Measurements from ENCODE around the gene TCF15.
"Not testable (repeated sequence)": the region's sequence is repeated elsewhere in the genome, so short reads cannot be mapped to it uniquely, and the experiment has no call there.

Gene TCF15

DNA sequence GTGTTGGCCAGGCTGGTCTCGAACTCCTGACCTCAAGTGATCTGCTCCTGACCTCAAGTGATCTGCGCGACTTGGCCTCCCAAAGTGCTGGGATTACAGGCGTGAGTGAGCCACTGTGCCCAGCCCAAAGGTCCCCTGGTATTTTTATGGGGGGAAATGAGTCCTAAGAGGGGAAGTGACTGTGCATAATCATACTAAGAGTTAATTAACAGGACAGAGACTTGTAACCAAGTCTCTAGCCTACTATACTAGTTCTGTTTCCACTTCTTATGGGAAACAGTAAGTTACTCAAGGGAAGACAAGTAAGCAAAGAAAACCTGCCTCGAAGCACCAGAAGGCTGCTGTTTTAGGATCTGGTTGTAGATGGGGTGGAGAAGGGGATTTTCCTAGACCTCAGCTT, 27.9 kb downstream of the TCF15 start:
- H3K79me2 ChIP-seq (ENCODE audit: insufficient read depth, low read length) = no peaks in the 10 kb centered on the region
- H4K20me1 ChIP-seq (ENCODE audit: insufficient read depth, low read length) = no peaks in the 10 kb centered on the region
- H2AFZ ChIP-seq (ENCODE audit: low read length) = no peak overlapping the region
- H3K4me3 ChIP-seq (ENCODE audit: low read depth, low read length, poor library complexity, severe bottlenecking) = no peak overlapping the region
- H3K4me1 ChIP-seq (ENCODE audit: insufficient read depth, low read length, severe bottlenecking) = peaks cover 31% of the 10 kb centered on the region
- no peak overlapping the region for H3K4me2 ChIP-seq (ENCODE audit: low read length)
- no peak for TF ChIP-seq EZH2 (IDR thresholded peaks at IDR 0.05; ENCODE audit: borderline replicate concordance, low read length)
- TF ChIP-seq, protein P1, sequence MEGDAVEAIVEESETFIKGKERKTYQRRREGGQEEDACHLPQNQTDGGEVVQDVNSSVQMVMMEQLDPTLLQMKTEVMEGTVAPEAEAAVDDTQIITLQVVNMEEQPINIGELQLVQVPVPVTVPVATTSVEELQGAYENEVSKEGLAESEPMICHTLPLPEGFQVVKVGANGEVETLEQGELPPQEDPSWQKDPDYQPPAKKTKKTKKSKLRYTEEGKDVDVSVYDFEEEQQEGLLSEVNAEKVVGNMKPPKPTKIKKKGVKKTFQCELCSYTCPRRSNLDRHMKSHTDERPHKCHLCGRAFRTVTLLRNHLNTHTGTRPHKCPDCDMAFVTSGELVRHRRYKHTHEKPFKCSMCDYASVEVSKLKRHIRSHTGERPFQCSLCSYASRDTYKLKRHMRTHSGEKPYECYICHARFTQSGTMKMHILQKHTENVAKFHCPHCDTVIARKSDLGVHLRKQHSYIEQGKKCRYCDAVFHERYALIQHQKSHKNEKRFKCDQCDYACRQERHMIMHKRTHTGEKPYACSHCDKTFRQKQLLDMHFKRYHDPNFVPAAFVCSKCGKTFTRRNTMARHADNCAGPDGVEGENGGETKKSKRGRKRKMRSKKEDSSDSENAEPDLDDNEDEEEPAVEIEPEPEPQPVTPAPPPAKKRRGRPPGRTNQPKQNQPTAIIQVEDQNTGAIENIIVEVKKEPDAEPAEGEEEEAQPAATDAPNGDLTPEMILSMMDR (IDR thresholded peaks at IDR 0.05; ENCODE audit: low read length) = no peak
- no peaks in the 10 kb centered on the region for H3F3A ChIP-seq (ENCODE audit: insufficient read depth, low read length)
- H3K36me3 ChIP-seq (ENCODE audit: insufficient read depth, low read length) = no peaks in the 10 kb centered on the region
- H3K9me2 ChIP-seq (ENCODE audit: low read depth, low read length) = no peaks in the 10 kb centered on the region
- no peak overlapping the region for H3K9ac ChIP-seq (ENCODE audit: low read length)
- no peak overlapping the region for H3K27ac ChIP-seq (ENCODE audit: low read depth, low read length, poor library complexity, severe bottlenecking)
- H3K9me3 ChIP-seq (ENCODE audit: low read length) = no peaks in the 10 kb centered on the region
- no peaks in the 10 kb centered on the region for H3K27me3 ChIP-seq (ENCODE audit: insufficient read depth, low read length)

DNA sequence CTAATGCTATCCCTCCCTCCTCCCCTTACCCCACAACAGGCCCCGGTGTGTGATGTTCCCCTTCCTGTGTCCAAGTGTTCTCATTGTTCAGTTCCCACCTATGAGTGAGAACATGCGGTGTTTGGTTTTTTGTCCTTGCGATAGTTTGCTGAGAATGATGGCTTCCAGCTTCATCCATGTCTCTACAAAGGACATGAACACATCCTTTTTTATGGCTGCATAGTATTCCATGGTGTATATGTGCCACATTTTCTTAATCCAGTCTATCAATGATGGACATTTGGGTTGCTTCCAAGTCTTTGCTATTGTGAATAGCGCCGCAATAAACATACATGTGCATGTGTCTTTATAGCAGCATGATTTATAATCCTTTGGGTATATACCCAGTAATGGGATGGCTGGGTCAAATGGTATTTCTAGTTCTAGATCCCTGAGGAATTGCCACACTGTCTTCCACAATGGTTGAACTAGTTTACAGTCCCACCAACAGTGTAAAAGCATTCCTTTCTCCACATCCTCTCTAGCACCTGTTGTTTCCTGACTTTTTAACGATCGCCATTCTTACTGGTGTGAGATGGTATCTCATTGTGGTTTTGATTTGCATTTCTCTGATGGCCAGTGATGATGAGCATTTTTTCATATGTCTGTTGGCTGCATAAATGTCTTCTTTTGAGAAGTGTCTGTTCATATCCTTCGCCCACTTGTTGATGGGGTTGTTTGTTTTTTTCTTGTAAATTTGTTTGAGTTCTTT, 31.0 kb downstream of the TCF15 start:
- H3K4me1 ChIP-seq (ENCODE audit: insufficient read depth, low read length, severe bottlenecking) = peaks cover 40% of the 10 kb centered on the region
- not testable (repeated sequence) for H4K20me1 ChIP-seq (ENCODE audit: insufficient read depth, low read length)

DNA sequence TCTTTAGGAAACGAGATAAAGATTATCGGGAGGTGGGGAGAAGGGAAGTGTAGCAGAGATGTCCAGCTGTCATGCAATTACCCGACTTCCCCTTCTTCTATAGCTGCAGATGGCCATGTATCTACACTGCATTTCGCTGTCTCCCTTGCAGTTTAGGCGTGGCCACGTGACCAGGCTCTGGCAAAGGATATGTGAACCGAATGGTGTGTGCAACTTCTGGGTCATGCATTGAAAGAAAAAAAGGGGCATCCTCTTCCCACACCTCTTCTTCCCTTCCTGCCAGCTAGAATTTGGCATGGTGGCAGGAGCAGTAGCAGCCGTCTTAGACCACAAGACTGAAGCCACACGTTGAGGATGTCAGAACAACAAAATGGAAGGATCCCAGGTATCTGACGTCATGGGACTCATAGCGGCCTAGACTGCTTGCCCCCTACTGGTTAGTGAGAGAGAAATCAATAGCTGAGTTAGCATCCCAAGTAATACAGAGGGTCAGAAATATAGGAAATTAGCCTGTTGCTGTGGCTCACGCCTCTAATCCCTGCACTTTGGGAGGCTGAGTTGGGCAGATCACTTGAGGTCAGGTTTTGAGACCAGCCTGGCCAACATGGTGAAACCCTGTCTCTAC, 32.8 kb downstream of the TCF15 start:
- H4K20me1 ChIP-seq (ENCODE audit: insufficient read depth, low read length) = no peaks in the 10 kb centered on the region
- H3F3A ChIP-seq (ENCODE audit: insufficient read depth, low read length) = no peaks in the 10 kb centered on the region
- H2AFZ ChIP-seq (ENCODE audit: low read length) = 0 out of 2 replicates have a peak overlapping the region, but pooled peaks have one; percentile 4
- H3K9me3 ChIP-seq (ENCODE audit: low read length) = no peaks in the 10 kb centered on the region
- H3K27ac ChIP-seq (ENCODE audit: low read depth, low read length, poor library complexity, severe bottlenecking) = no peak overlapping the region
- H3K27me3 ChIP-seq (ENCODE audit: insufficient read depth, low read length) = 0 out of 2 replicates have a peak, but pooled peaks cover 6% of the 10 kb centered on the region
- no peak for TF ChIP-seq EZH2 (IDR thresholded peaks at IDR 0.05; ENCODE audit: borderline replicate concordance, low read length)
- TF ChIP-seq, protein P1 (IDR thresholded peaks at IDR 0.05; ENCODE audit: low read length) = peak; percentile 51
- no peaks in the 10 kb centered on the region for H3K36me3 ChIP-seq (ENCODE audit: insufficient read depth, low read length)
- H3K79me2 ChIP-seq (ENCODE audit: insufficient read depth, low read length) = no peaks in the 10 kb centered on the region
- H3K4me3 ChIP-seq (ENCODE audit: low read depth, low read length, poor library complexity, severe bottlenecking) = peak overlapping the region; percentile 23
- peak overlapping the region; percentile 45 for H3K4me2 ChIP-seq (ENCODE audit: low read length)
- H3K4me1 ChIP-seq (ENCODE audit: insufficient read depth, low read length, severe bottlenecking) = peaks cover 25% of the 10 kb centered on the region
- H3K9ac ChIP-seq (ENCODE audit: low read length) = no peak overlapping the region
- H3K9me2 ChIP-seq (ENCODE audit: low read depth, low read length) = no peaks in the 10 kb centered on the region

More for the DNA sequence above, 31.0 kb downstream of the TCF15 start:
- not testable (repeated sequence) for H3K79me2 ChIP-seq (ENCODE audit: insufficient read depth, low read length); H2AFZ ChIP-seq (ENCODE audit: low read length); H3K9me3 ChIP-seq (ENCODE audit: low read length); H3K27ac ChIP-seq (ENCODE audit: low read depth, low read length, poor library complexity, severe bottlenecking); H3F3A ChIP-seq (ENCODE audit: insufficient read depth, low read length); H3K4me3 ChIP-seq (ENCODE audit: low read depth, low read length, poor library complexity, severe bottlenecking); H3K27me3 ChIP-seq (ENCODE audit: insufficient read depth, low read length); H3K4me2 ChIP-seq (ENCODE audit: low read length); H3K36me3 ChIP-seq (ENCODE audit: insufficient read depth, low read length); H3K9ac ChIP-seq (ENCODE audit: low read length); H3K9me2 ChIP-seq (ENCODE audit: low read depth, low read length)

Measured in OCI-LY1 (cell line).